ENCODE measurements around the gene METTL9.
"Not testable (repeated sequence)": the region's sequence is repeated elsewhere in the genome, so short reads cannot be mapped to it uniquely, and the experiment has no call there.

METTL9 gene

GRCh38 chr16:21645261-21645721 is 45.9 kb downstream of the METTL9 start:
- DNase-seq (ENCODE audit: low spot score) = no peak

DNA sequence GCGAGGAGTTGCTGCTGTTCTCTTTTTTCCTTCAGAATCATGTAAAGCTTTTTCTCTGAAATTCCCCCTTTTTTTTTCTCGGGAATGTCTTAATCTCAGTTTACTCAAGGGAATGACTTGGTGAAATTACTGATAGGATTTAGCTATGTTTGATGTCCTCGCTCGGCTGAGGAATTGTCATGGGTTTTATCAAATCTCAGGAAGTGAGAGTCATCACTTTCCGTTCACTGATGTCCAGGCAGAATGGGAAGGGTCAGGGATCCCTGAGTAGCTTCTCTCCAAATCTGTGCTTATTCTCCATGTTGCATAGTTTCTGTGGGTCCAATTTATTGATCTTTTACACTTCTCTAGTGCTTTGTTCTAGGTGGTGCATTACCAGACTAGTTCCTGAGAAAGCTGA is 46.7 kb downstream of the METTL9 start:
- DNase-seq (ENCODE audit: low spot score) = no peak
- Histone ChIP-seq H3K36me3 (ENCODE audit: low read depth) (peaks cover 15% of the 10 kb centered on the region), H3K4me1 (ENCODE audit: insufficient read depth, poor library complexity, severe bottlenecking) (no peaks in the 10 kb centered on the region), H3K27ac (ENCODE audit: poor library complexity, severe bottlenecking) (no peak overlapping the region), H3K9me3 (ENCODE audit: severe bottlenecking) (no peaks in the 10 kb centered on the region), H3K27me3 (ENCODE audit: insufficient read depth, poor library complexity, severe bottlenecking) (no peaks in the 10 kb centered on the region), H3K4me3 (ENCODE audit: severe bottlenecking) (no peak overlapping the region)
- no peak for ATAC-seq (ENCODE audit: low read depth)
- TF ChIP-seq, protein P1, sequence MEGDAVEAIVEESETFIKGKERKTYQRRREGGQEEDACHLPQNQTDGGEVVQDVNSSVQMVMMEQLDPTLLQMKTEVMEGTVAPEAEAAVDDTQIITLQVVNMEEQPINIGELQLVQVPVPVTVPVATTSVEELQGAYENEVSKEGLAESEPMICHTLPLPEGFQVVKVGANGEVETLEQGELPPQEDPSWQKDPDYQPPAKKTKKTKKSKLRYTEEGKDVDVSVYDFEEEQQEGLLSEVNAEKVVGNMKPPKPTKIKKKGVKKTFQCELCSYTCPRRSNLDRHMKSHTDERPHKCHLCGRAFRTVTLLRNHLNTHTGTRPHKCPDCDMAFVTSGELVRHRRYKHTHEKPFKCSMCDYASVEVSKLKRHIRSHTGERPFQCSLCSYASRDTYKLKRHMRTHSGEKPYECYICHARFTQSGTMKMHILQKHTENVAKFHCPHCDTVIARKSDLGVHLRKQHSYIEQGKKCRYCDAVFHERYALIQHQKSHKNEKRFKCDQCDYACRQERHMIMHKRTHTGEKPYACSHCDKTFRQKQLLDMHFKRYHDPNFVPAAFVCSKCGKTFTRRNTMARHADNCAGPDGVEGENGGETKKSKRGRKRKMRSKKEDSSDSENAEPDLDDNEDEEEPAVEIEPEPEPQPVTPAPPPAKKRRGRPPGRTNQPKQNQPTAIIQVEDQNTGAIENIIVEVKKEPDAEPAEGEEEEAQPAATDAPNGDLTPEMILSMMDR (IDR thresholded peaks at IDR 0.05; ENCODE audit: poor library complexity, severe bottlenecking) = no peak

More at GRCh38 chr16:21645261-21645721, 45.9 kb downstream of the METTL9 start:
- Histone ChIP-seq H3K36me3 (ENCODE audit: low read depth) (peaks cover 15% of the 10 kb centered on the region), H3K4me1 (ENCODE audit: insufficient read depth, poor library complexity, severe bottlenecking) (no peaks in the 10 kb centered on the region), H3K27ac (ENCODE audit: poor library complexity, severe bottlenecking) (no peak overlapping the region), H3K4me3 (ENCODE audit: severe bottlenecking) (no peak overlapping the region), H3K27me3 (ENCODE audit: insufficient read depth, poor library complexity, severe bottlenecking) (no peaks in the 10 kb centered on the region), H3K9me3 (ENCODE audit: severe bottlenecking) (no peaks in the 10 kb centered on the region)
- ATAC-seq (ENCODE audit: low read depth) = no peak
- TF ChIP-seq, protein P1 (IDR thresholded peaks at IDR 0.05; ENCODE audit: poor library complexity, severe bottlenecking) = no peak

DNA sequence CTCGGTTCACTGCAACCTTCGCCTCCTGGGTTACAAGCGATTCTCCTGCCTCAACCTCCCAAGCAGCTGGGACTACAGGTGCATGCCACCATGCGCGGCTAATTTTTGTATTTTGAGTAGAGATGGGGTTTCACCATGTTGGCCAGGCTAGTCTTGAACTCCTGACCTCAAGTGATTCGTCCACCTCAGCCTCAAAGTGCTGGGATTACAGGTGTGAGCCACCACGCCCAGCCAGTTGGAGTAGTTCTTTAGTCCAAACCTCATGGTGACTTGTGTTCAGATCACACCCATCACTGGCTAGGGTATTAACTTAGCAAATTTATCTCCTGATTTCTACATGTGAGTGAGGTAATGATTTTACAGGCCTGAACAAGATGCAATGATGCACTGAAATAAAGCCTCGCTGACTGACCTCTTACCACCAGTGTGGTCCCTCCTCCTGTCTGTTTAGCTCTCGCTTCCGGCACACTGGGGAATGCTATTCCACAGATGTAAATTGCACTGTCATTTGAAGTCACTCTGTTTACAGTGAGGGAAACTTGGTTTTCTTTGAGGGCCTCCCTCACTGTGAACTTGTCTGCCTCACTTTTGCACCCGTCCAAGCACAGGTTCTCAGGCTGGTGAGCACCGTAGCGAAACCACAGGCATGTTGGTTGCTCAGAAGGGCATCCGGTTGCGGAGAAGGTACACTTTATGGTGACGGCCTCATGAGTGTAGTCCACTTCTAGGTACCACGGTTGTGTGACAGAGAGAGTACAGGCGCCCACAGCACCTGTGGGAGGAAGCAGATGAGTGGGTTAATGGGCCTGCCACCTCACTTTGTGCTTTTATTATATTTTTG is 47.6 kb downstream of the METTL9 start:
- H3K4me3 ChIP-seq (ENCODE audit: severe bottlenecking) = no peak overlapping the region
- DNase-seq (ENCODE audit: low spot score) (no peak), ATAC-seq (ENCODE audit: low read depth) (no peak)
- TF ChIP-seq, protein P1 (IDR thresholded peaks at IDR 0.05; ENCODE audit: poor library complexity, severe bottlenecking) = no peak
- H3K36me3 ChIP-seq (ENCODE audit: low read depth) = peaks cover 15% of the 10 kb centered on the region
- H3K4me1 ChIP-seq (ENCODE audit: insufficient read depth, poor library complexity, severe bottlenecking) = no peaks in the 10 kb centered on the region
- H3K27me3 ChIP-seq (ENCODE audit: insufficient read depth, poor library complexity, severe bottlenecking) = no peaks in the 10 kb centered on the region
- H3K9me3 ChIP-seq (ENCODE audit: severe bottlenecking) = no peaks in the 10 kb centered on the region
- H3K27ac ChIP-seq (ENCODE audit: poor library complexity, severe bottlenecking) = no peak overlapping the region

- ATAC-seq (ENCODE audit: low read depth) = no peak
- TF ChIP-seq, protein P1 (IDR thresholded peaks at IDR 0.05; ENCODE audit: poor library complexity, severe bottlenecking) = no peak
- H3K27ac ChIP-seq (ENCODE audit: poor library complexity, severe bottlenecking) = no peak overlapping the region
Observed at GRCh38 chr16:21647562-21648164, 48.3 kb downstream of the METTL9 start.

DNA sequence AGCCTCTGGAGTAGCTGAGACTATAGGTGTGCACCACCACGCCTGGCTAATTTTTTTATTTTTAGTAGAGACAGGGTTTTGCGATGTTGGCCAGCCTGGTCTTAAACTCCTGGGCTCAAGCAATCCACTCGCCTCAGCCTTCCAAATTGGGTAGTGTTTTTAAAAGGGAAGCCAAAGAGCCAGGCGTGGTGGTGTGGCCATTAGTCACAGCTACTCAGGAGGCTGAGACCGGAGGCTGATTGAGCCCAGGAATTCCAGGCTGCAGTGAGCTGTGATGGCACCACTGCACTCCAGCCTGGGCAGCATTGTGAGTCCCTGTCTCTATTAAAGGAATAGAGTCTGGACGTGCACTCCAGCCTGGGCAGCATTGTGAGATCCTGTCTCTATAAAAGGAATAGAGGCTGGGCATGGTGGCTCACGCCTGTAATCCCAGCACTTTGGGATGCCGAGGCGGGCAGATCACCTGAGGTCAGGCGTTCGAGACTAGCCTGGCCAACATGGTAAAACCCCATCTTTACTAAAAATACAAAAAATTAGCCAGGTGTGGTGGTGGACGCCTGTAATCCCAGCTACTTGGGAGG is 50.5 kb downstream of the METTL9 start:
- not testable (repeated sequence) for H3K4me1 ChIP-seq (ENCODE audit: insufficient read depth, poor library complexity, severe bottlenecking); DNase-seq (ENCODE audit: low spot score); H3K9me3 ChIP-seq (ENCODE audit: severe bottlenecking); H3K4me3 ChIP-seq (ENCODE audit: severe bottlenecking); H3K27ac ChIP-seq (ENCODE audit: poor library complexity, severe bottlenecking); ATAC-seq (ENCODE audit: low read depth); H3K27me3 ChIP-seq (ENCODE audit: insufficient read depth, poor library complexity, severe bottlenecking); H3K36me3 ChIP-seq (ENCODE audit: low read depth)

More at GRCh38 chr16:21647562-21648164, 48.3 kb downstream of the METTL9 start:
- Histone ChIP-seq H3K27me3 (ENCODE audit: insufficient read depth, poor library complexity, severe bottlenecking) (no peaks in the 10 kb centered on the region), H3K4me3 (ENCODE audit: severe bottlenecking) (no peak overlapping the region), H3K9me3 (ENCODE audit: severe bottlenecking) (no peaks in the 10 kb centered on the region), H3K4me1 (ENCODE audit: insufficient read depth, poor library complexity, severe bottlenecking) (no peaks in the 10 kb centered on the region), H3K36me3 (ENCODE audit: low read depth) (peaks cover 12% of the 10 kb centered on the region)
- DNase-seq (ENCODE audit: low spot score) = no peak

All from RWPE2 (cell line).